ENCODE measurements around the gene TIMP4.

GRCh38 chr3:12147049-12147780, 11.5 kb downstream of the TIMP4 start:
- TF ChIP-seq CTCF (IDR thresholded peaks at IDR 0.05), result no peak
- no peak for TF ChIP-seq POLR2A (IDR thresholded peaks at IDR 0.05)

All from testis (tissue), 2 donors.